Muscle layer of colon (tissue), 2 donors: ENCODE data around the gene SEC63.
"Not testable (repeated sequence)": the region's sequence is repeated elsewhere in the genome, so short reads cannot be mapped to it uniquely, and the experiment has no call there.

ENCODE experiments used
- H3K27ac ChIP-seq: one replicate; pipeline ENCODE4 v1.7.0; 2013; ENCODE audit warnings: low read depth, mild to moderate bottlenecking, low read length, moderate library complexity
- H3K27me3 ChIP-seq, 2 donors: one replicate each; pipeline ENCODE4 v1.7.0; 2013; ENCODE audit warnings: low read length in 2 of 2, mild to moderate bottlenecking in 2 of 2; ENCODE audit not compliant: insufficient read depth in 2 of 2, control insufficient read depth in 1 of 2
- H3K36me3 ChIP-seq: one replicate; pipeline ENCODE4 v1.7.0; 2013; ENCODE audit warnings: mild to moderate bottlenecking, low read length; ENCODE audit not compliant: insufficient read depth
- H3K4me1 ChIP-seq: one replicate; pipeline ENCODE4 v1.7.0; 2013; ENCODE audit warnings: mild to moderate bottlenecking, low read length; ENCODE audit not compliant: insufficient read depth
- H3K4me3 ChIP-seq, 2 donors: one replicate each; pipeline ENCODE4 v1.7.0; 2013; ENCODE audit warnings: low read length in 2 of 2, low read depth in 1 of 2, mild to moderate bottlenecking in 1 of 2, moderate library complexity in 1 of 2
- H3K9ac ChIP-seq: one replicate; pipeline ENCODE4 v1.7.0; 2013; ENCODE audit warnings: low read length
- H3K9me3 ChIP-seq: one replicate; pipeline ENCODE4 v1.7.0; 2013; ENCODE audit warnings: mild to moderate bottlenecking, low read length
- donor health status: abdominal sarcoma.
- donor health status: Adenocarcinoma of cecum.

SEC63 gene

DNA sequence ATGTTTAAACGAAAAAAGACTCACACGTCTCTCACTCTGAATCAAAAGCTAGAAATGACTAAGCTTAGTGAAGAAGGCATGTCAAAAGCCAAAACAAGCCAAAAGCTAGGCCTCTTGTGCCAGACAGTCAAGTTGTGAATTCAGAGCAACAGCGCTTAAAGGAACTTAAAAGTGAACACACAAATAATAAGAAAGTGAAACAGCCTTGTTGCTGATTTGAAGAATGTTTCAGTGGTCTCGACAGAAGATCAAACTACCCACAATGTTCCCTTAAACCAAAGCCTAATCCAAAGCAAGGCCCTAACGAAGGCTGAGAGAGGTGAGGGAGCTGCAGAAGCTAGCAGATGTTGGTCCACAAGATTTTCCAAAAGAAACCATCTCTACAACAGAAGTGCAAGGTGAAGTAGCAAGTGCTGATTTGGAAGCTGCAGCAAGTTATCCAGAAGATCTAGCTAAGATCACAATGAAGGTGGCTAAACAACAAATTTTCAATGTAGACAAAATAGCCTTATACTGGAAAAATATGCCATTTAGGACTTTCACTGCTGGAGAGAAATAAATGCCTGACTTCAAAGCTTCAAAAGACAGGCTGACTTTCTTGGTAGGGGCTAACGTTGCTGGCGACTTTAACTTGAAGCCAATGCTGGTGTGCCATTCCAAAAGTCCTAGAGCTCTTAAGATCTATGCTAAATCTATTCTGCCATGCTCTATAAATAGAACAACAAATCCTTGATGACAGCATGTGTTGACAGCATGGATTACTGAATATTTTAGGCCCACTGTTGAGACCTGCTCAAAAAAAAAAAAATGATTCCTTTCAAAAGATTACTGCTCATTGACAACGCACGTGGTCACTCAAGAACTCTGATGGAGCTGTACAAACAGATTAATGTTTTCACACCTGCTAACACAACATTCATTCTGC, 40.3 kb downstream of the SEC63 start:
- H3K4me1 ChIP-seq: no peaks in the 10 kb centered on the region
- H3K36me3 ChIP-seq: peaks cover 20% of the 10 kb centered on the region
- H3K9me3 ChIP-seq: no peaks in the 10 kb centered on the region

DNA sequence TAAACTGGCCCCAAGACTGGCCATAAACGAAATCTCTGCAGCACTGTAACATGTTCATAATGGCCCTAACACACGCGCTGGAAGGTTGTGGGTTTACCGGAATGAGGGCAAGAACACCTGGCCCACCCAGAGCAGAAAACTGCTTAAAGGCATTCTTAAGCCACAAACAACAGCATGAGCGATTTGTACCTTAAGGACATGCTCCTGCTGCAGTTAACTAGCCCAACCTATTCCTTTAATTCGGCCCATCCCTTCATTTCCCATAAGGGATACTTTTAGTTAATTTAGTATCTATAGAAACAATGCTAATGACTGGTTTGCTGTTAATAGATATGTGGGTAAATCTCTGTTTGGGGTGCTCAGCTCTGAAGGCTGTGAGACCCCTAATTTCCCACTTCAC, 41.0 kb downstream of the SEC63 start:
- not testable (repeated sequence) for H3K27ac ChIP-seq, H3K4me3 ChIP-seq, H3K9ac ChIP-seq, H3K27me3 ChIP-seq, H3K4me1 ChIP-seq, H3K9me3 ChIP-seq
- H3K36me3 ChIP-seq: peaks cover 25% of the 10 kb centered on the region

More for the DNA sequence above, 40.3 kb downstream of the SEC63 start:
- no peak overlapping the region for H3K27ac ChIP-seq
- no peaks in the 10 kb centered on the region for H3K27me3 ChIP-seq
- no peak overlapping the region for H3K9ac ChIP-seq
- H3K4me3 ChIP-seq: no peak overlapping the region

GRCh38 chr6:107911692-107912091, 46.3 kb downstream of the SEC63 start:
- Histone ChIP-seq H3K36me3 (peaks cover 31% of the 10 kb centered on the region), H3K9ac (no peak overlapping the region), H3K4me3 (no peak overlapping the region), H3K9me3 (no peaks in the 10 kb centered on the region), H3K27ac (no peak overlapping the region), H3K27me3 (no peaks in the 10 kb centered on the region), H3K4me1 (no peaks in the 10 kb centered on the region)

DNA sequence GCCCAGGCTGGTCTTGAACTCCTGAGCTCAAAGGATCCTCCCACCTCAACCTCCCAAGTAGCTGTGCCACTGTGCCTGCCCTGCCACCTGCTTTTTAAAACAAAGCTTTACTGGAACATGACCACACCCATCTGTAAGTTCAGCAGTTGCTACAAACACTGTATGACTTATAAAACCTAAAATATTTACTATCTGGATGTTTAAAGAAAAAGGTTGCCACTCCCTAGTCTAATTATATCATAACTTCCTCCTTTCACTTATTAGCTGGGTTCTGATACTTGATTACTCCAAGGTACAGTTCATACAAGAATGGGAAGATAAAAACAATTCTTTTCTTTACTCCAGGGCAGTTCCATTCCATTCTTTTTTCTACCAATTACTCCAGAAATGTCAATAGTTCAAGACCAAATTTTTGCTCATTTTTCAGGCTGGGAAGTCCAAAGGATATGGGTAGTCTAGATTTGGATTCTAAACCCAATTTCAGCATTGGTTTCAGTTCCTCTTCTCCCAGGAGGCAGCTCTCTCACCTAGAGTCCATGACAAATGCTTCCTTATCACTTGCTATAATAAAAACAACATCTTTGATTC, 63.1 kb downstream of the SEC63 start:
- Histone ChIP-seq H3K9me3 (no peaks in the 10 kb centered on the region), H3K9ac (no peak overlapping the region), H3K27ac (no peak overlapping the region), H3K4me1 (no peaks in the 10 kb centered on the region), H3K27me3 (no peaks in the 10 kb centered on the region), H3K36me3 (peaks cover 39% of the 10 kb centered on the region), H3K4me3 (no peak overlapping the region)

DNA sequence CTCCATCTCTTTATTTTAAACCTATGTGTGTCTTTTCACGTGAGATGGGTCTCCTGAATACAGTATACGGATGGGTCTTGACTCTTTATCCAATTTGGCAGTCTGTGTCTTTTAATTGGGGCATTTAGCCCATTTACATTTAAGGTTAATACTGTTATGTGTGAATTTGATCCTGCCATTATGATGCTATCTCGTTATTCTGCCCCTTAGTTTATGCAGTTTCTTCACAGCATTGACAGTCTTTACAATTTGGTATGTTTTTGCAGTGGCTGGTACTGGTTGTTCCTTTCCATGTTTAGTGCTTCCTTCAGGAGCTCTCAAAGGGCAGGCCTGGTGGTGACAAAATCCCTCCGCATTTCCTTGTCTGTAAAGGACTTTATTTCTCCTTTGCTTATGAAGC, 67.6 kb downstream of the SEC63 start:
- not testable (repeated sequence) for H3K4me1 ChIP-seq, H3K4me3 ChIP-seq, H3K27me3 ChIP-seq, H3K27ac ChIP-seq, H3K9me3 ChIP-seq, H3K9ac ChIP-seq
- H3K36me3 ChIP-seq: peaks cover 30% of the 10 kb centered on the region

DNA sequence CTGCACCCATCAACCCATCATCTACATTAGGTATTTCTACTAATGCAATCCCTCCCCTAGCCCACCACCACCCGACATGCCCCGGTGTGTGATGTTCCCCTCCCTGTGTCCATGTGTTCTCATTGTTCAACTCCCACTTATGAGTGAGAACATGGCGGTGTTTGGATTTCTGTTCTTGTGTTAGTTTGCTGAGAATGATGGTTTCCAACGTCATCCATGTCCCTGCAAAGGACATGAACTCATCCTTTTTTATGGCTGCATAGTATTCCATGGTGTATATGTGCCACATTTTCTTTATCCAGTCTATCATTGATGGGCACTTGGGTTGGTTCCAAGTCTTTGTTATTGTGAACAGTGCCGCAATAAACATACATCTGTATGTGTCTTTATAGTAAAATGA, 72.1 kb downstream of the SEC63 start:
- not testable (repeated sequence) for H3K9me3 ChIP-seq, H3K4me3 ChIP-seq, H3K36me3 ChIP-seq, H3K27me3 ChIP-seq, H3K27ac ChIP-seq, H3K4me1 ChIP-seq, H3K9ac ChIP-seq

DNA sequence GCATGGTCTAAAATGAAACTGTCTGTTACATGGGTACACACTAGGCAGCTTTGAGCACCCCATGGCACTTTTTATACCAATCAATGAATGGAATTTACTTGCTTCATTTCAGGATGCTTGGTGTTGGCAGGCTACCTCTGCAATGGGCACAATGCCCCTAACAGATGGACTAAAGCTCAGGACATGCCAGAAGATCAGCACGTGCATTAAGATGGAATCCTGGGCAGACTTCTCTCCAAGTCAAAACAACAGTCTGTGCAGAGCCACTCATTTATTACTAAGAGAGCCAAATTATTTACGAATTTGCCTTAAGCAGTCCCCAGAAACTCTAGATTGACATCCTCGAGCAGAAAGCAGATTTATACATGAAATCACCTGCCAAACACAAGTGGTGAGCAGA, 78.1 kb downstream of the SEC63 start:
- Histone ChIP-seq H3K4me3 (no peak overlapping the region), H3K27ac (no peak overlapping the region), H3K9ac (no peak overlapping the region), H3K27me3 (no peaks in the 10 kb centered on the region), H3K4me1 (no peaks in the 10 kb centered on the region), H3K36me3 (peaks cover 26% of the 10 kb centered on the region), H3K9me3 (no peaks in the 10 kb centered on the region)

GRCh38 chr6:107877968-107878367, 80.0 kb downstream of the SEC63 start:
- Histone ChIP-seq H3K27me3 (no peaks in the 10 kb centered on the region), H3K9ac (no peak overlapping the region), H3K9me3 (no peaks in the 10 kb centered on the region)

DNA sequence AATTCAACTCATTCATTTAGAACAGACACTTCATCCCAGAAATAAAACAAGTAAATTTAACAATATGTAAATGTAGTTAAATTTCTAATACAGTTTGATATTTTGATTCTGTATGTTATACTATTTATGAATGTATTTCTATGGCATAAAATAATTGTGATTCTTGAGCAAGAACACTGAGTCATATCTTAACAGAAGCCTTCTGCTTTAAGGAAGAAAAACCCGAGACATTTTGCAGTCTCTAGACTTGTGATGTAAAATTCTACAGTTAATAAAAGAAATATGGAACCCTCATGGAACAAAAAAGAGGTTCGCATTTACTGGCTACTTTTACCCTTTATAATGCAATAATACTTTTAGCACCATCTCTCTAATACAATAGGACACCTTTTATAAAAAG, 86.0 kb downstream of the SEC63 start:
- Histone ChIP-seq H3K27ac (no peak overlapping the region), H3K27me3 (no peaks in the 10 kb centered on the region), H3K36me3 (peaks cover 17% of the 10 kb centered on the region), H3K4me3 (no peak overlapping the region), H3K9me3 (no peaks in the 10 kb centered on the region), H3K9ac (no peak overlapping the region), H3K4me1 (no peaks in the 10 kb centered on the region)

More at GRCh38 chr6:107877968-107878367, 80.0 kb downstream of the SEC63 start:
- H3K4me1 ChIP-seq: no peaks in the 10 kb centered on the region
- H3K27ac ChIP-seq: no peak overlapping the region
- H3K4me3 ChIP-seq: no peak overlapping the region
- H3K36me3 ChIP-seq: peaks cover 26% of the 10 kb centered on the region

- H3K9ac ChIP-seq, H3K27me3 ChIP-seq, H3K9me3 ChIP-seq, H3K4me1 ChIP-seq, H3K27ac ChIP-seq, H3K4me3 ChIP-seq: not testable (repeated sequence)
- peaks cover 17% of the 10 kb centered on the region for H3K36me3 ChIP-seq
Observed at GRCh38 chr6:107871512-107871911, 86.5 kb downstream of the SEC63 start.

GRCh38 chr6:107871016-107871415, 87.0 kb downstream of the SEC63 start:
- H3K27me3 ChIP-seq: no peaks in the 10 kb centered on the region
- H3K27ac ChIP-seq: no peak overlapping the region
- H3K9ac ChIP-seq: no peak overlapping the region
- H3K36me3 ChIP-seq: peaks cover 17% of the 10 kb centered on the region
- H3K9me3 ChIP-seq: no peaks in the 10 kb centered on the region
- H3K4me3 ChIP-seq: no peak overlapping the region
- no peaks in the 10 kb centered on the region for H3K4me1 ChIP-seq

- Histone ChIP-seq H3K9me3 (no peaks in the 10 kb centered on the region), H3K27me3 (no peaks in the 10 kb centered on the region), H3K4me3 (no peak overlapping the region), H3K9ac (no peak overlapping the region), H3K4me1 (no peaks in the 10 kb centered on the region), H3K36me3 (peaks cover 13% of the 10 kb centered on the region), H3K27ac (no peak overlapping the region)
Observed at GRCh38 chr6:107870381-107870780, 87.6 kb downstream of the SEC63 start.
